ENCODE measurements around the gene MACROH2A2.
A peak's percentile ranks its signal among the peaks of the same experiment; 100 is the strongest.

The MACROH2A2 gene

GRCh38 chr10:70145166-70145665 is 92.6 kb downstream of the MACROH2A2 start:
- no peaks in the 10 kb centered on the region for H3K9me3 ChIP-seq
- intact Hi-C loops (cut with DNase I; ENCODE audit: low total_unique reads) = no loop called here
- TF ChIP-seq CTCF (IDR thresholded peaks at IDR 0.05) = no peak
- H3K36me3 ChIP-seq = peaks cover 0 to 21% (median 11%) of the 10 kb centered on the region in 3 donors
- peak overlapping the region; percentile 75 to 81 for H3K4me3 ChIP-seq
- peaks cover 0 to 33% (median 21%) of the 10 kb centered on the region in 4 donors for H3K4me1 ChIP-seq
- peak overlapping the region; percentile 92 for H3K27ac ChIP-seq
- no peak for DNase-seq
- H3K27me3 ChIP-seq = no peaks in the 10 kb centered on the region

GRCh38 chr10:70145666-70146488 is 93.2 kb downstream of the MACROH2A2 start:
- intact Hi-C loops (cut with DNase I; ENCODE audit: low total_unique reads) = no loop called here
- peak; percentile 55 to 64 for TF ChIP-seq CTCF (IDR thresholded peaks at IDR 0.05)
- H3K36me3 ChIP-seq = peaks cover 0 to 26% (median 11%) of the 10 kb centered on the region in 3 donors

GRCh38 chr10:70146489-70147258 is 94.0 kb downstream of the MACROH2A2 start, which contains the start of gene TYSND1:
TYSND1 (minus strand) TSS chr10:70146700; CDS start chr10:70146586, 114 bp downstream.
- Histone ChIP-seq H3K4me1 (peaks cover 0 to 33% (median 21%) of the 10 kb centered on the region in 4 donors), H3K9me3 (no peaks in the 10 kb centered on the region), H3K27me3 (no peaks in the 10 kb centered on the region), H3K27ac (peak within 1 kb of the TSS; percentile 92), H3K36me3 (peaks cover 5 to 33% (median 15%) of the 10 kb centered on the region in 3 donors), H3K4me3 (peak within 1 kb of the TSS; percentile 75 to 81)
- DNase-seq = peak; percentile 98
- TF ChIP-seq CTCF (IDR thresholded peaks at IDR 0.05) = peak; percentile 45 to 49
- intact Hi-C loops (cut with DNase I; ENCODE audit: low total_unique reads) = no loop called here

More at GRCh38 chr10:70145666-70146488, 93.2 kb downstream of the MACROH2A2 start:
- no peaks in the 10 kb centered on the region for H3K9me3 ChIP-seq
- DNase-seq = peak; percentile 55 to 82
- no peaks in the 10 kb centered on the region for H3K27me3 ChIP-seq
- H3K4me3 ChIP-seq = peak overlapping the region; percentile 75 to 81
- peak overlapping the region; percentile 92 for H3K27ac ChIP-seq
- H3K4me1 ChIP-seq = peaks cover 0 to 33% (median 21%) of the 10 kb centered on the region in 4 donors

- H3K27ac ChIP-seq = peak overlapping the region; percentile 92
- no peaks in the 10 kb centered on the region for H3K27me3 ChIP-seq
- no peaks in the 10 kb centered on the region for H3K9me3 ChIP-seq
- no peak for TF ChIP-seq CTCF (IDR thresholded peaks at IDR 0.05)
- no peak for DNase-seq
- H3K4me3 ChIP-seq = peak overlapping the region in 1 of 2 donors; percentile 81
- intact Hi-C loops (cut with DNase I; ENCODE audit: low total_unique reads) = no loop called here
- peaks cover 0 to 33% (median 21%) of the 10 kb centered on the region in 4 donors for H3K4me1 ChIP-seq
- peaks cover 11 to 38% (median 21%) of the 10 kb centered on the region in 3 donors for H3K36me3 ChIP-seq
These were observed 94.6 kb downstream of the MACROH2A2 start for GRCh38 chr10:70147259-70147625.

GRCh38 chr10:70148516-70148915 is 95.9 kb downstream of the MACROH2A2 start:
- intact Hi-C loops (cut with DNase I; ENCODE audit: low total_unique reads) = no loop called here
- no peak for DNase-seq
- Histone ChIP-seq H3K4me1 (peaks cover 0 to 31% (median 21%) of the 10 kb centered on the region in 4 donors), H3K27ac (no peak overlapping the region), H3K9me3 (no peaks in the 10 kb centered on the region), H3K36me3 (peaks cover 24 to 48% (median 33%) of the 10 kb centered on the region in 3 donors), H3K4me3 (no peak overlapping the region), H3K27me3 (no peaks in the 10 kb centered on the region)
- TF ChIP-seq CTCF (IDR thresholded peaks at IDR 0.05) = no peak

Measured in tibial artery (tissue), 4 donors.